CD4-positive, alpha-beta T cell treated with Interleukin-6 at 100 ng/mL for 8 hours (primary cell): ENCODE results near the gene TK2.
"Not testable (repeated sequence)": the region's sequence is repeated elsewhere in the genome, so short reads cannot be mapped to it uniquely, and the experiment has no call there.

ENCODE experiments used
- DNase-seq: peaks from one replicate; pipeline ENCODE4 v3.0.0-alpha.2; 2020; ENCODE audit warnings: mixed read lengths, low spot score

TK2 gene

DNA sequence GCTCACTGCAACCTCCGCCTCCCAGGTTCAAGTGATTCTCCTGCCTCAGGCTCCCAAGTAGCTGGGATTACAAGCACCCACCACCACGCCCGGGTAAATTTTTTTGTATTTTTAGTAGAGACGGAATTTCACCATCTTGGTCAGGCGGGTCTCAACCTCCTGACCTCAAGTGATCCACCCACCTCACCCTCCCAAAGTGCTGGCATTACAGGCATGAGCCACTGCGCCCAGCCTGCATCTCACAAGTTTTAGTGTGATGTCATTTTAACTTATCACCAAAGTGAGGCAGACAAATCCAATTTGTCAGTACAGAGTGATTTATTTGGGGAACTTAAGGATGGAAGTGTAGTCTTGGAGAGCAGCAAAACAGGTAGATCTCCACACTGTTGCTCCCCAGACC lies 83.3 kb downstream of the TK2 start:
- DNase-seq, result not testable (repeated sequence)

DNA sequence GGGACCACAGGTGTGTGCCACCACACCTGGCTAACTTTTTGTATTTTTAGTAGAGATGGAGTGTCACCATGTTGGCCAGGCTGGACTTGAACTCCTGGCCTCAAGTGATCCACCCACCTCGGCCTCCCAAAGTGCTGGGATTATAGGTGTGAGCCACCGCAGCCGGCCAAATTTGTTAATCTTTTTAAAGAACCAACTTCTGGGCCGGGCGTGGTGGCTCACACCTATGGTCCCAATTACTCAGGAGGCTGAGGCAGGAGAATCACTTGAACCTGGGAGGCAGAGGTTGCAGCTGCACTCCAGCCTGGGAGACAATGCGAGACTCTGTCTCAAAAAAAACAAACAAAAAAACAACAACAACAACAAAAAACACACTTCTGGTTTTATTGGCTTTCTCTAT lies 84.0 kb downstream of the TK2 start:
- not testable (repeated sequence) for DNase-seq

DNA sequence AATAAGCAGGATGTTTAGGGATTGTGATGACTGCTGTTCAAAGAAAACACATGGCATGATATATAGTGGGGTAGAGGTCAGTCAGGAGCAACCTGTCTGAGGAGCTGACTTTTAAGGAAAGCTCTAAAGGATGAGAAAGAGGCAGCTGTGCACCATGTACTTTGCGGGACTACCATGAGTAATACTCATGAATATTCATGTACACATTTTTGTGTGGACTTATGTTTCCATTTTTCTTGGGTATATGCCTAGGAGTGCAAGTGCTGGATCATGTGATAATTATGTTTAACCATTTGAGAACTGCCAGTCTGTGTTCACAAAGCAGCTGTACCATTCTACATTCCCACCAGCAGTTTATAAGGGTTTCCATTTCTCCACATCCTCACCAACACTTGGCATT lies 87.0 kb downstream of the TK2 start:
- DNase-seq, result no peak

DNA sequence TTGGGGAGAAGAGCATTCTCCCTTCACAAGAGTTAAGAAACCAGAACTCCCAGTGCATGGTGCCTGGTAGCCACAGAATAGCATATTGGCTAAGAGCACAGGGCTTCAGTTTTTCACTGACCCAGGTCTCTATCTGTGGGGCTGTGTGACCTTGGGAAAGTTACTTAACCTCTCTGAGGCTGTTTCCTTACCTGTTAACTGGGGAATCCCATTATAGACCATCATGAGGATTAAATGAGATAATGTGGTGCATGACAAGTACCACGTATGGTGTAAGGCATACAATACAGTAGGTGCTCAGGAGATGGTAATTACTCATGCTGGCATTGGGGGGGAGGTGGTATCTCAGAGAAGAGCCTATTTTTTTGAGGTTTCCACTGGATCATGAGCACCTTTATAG lies 89.2 kb downstream of the TK2 start:
- no peak for DNase-seq

DNA sequence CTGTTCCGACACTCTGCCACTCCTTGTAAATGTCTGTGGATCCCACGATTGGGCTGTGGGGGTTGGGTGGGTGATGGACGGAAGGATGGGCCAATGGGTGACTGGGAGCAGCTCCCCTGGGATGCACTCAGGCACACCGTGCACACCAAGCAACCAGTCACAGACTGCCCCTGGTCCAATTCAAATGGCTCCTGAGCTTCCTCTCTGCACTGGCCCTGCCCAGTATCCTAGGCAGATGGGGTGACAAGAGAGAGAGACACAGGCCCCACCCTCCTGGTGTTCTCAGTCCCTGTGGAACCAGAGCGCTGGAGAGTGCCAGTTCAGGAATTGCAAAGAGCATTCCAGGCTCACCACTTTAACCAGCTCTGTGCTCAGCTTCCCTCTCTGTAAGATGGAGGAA lies 90.0 kb downstream of the TK2 start:
- DNase-seq, result no peak

DNA sequence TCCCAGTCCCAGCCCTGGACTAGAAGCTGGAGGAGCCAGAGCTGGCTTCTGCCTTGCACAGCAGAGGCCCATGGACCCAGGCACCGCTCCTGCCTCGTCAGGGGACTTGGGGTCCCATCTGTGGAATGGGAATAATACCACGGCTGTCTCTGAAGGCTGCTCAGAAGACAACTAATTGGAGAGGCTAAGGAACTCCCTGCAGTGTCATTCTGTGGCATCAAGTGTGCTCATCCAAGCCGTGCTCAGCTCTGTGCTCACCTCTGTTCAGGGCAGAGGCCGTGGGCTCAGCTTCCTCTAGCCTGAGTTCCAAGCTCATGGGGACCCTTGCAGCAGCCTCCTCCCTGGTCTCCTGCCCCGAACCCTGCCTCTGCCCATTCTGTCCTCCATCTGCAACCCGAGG lies 91.1 kb downstream of the TK2 start:
- DNase-seq, result no peak

DNA sequence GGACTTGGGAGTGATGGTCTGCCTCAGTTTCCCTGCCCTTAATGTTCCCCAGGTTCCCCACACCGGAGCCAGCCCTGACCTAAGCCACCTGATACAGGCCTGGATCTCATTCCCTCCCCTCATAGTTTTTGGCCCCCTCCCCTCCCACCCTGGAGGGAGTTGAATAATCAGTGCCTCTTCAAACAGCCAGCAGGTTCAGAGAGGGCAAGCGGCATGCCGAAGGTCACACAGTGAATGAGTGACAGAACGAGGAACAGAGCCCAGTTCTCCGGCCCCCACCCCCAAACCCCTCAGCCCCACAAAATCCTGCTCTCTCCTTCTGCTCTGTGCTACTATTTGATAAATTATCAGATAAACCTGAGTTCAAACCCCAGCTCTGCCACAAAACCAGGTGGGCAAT lies 91.6 kb downstream of the TK2 start:
- no peak for DNase-seq
